Bronchial epithelial cell (primary cell): ENCODE results near the gene EHBP1. TPM values are rescaled to one million over a fixed set of nuclear protein-coding genes. Genes with fewer than 3 reads are reported as not detected.

ENCODE experiments used
- DNase-seq: peaks from one replicate; pipeline ENCODE4 v3.0.0-alpha.2; 2010; ENCODE audit warnings: low read depth
- FAIRE-seq: peaks from 2 replicates; lab custom pipeline; 2011; peaks lifted over from hg19 to GRCh38; lab: Jason Lieb, UNC
- H3K27me3 ChIP-seq: 2 replicates; pipeline ENCODE4 v1.5.1; 2011; ENCODE audit warnings: low read length; ENCODE audit not compliant: control insufficient read depth, insufficient read depth
- H3K36me3 ChIP-seq: 2 replicates; pipeline ENCODE4 v1.5.1; 2011; ENCODE audit warnings: low read length; ENCODE audit not compliant: control insufficient read depth, insufficient read depth
- H3K4me3 ChIP-seq: 2 replicates; pipeline ENCODE4 v1.5.1; 2011; ENCODE audit warnings: mild to moderate bottlenecking, low read depth, low read length, control low read depth
- CTCF ChIP-seq: IDR thresholded peaks from 2 replicates; pipeline ENCODE4 v1.5.1; 2011; ENCODE audit warnings: mild to moderate bottlenecking, moderate library complexity, low read length, control low read depth, inconsistent platforms; ENCODE audit not compliant: insufficient read depth, severe bottlenecking
- total RNA-seq: library from RNA; depleted of rRNA; stranded (reverse); fragments of >200 nt; gene quantifications from 2 replicates; pipeline ENCODE4 v1.2.1, GENCODE V29; 2014

EHBP1 gene
- total RNA-seq, 1 donor from 2014 or later: 132 TPM

DNA sequence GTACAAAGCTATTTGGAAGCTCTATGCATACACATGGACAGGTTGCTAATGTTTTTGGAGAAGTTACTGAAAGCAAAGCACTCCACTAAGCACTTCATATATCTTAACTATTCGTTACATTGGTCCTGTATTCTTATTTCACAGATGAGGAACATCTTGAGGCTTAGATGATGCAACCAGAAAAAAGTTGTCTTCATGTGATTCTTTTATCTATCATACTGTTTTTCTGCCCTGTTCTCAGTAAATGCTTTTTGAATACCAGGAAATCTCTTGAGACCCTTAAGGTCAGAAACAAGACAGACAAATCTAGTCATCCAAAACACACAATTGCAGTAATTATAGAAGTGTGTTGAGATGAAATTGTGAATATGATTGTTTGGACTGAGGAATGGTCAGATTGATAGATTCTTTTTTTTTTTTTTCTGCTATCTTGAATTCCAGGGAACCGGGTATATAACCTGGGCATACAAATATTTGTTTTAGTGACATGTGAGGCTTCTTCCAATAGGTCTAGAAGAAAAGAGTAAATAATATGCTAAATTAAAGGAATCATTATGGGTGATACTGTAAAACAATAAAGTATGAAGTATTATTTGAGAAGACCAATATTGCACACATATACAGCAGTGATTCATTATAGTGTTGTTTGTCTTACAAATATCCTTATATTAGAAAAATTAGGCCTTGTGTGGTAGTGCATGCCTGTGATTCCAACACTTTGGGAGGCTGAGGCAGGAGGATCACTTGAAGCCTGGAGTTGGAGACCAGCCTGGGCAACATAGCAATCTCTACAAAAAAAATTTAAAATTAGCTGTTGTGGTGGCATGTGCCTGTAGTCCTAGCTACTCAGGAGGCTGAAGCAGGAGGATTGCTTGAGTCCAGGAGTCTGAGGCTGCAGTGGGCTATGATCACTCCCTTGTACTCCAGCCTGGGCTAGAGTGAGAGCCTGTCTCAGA lies 33.7 kb downstream of the EHBP1 start:
- no peak for FAIRE-seq
- no peaks in the 10 kb centered on the region for H3K36me3 ChIP-seq
- no peak for DNase-seq
- no peak for TF ChIP-seq CTCF
- H3K4me3 ChIP-seq: no peak overlapping the region
- H3K27me3 ChIP-seq: no peaks in the 10 kb centered on the region

- DNase-seq: no peak
- TF ChIP-seq CTCF: no peak
- Histone ChIP-seq H3K36me3 (no peaks in the 10 kb centered on the region), H3K27me3 (no peaks in the 10 kb centered on the region), H3K4me3 (no peak overlapping the region)
- FAIRE-seq: no peak
These were observed 34.7 kb downstream of the EHBP1 start for GRCh38 chr2:62740221-62740620.

GRCh38 chr2:62741127-62741526 lies 35.6 kb downstream of the EHBP1 start:
- H3K4me3 ChIP-seq: no peak overlapping the region
- FAIRE-seq (no peak), DNase-seq (no peak)
- TF ChIP-seq CTCF: no peak
- no peaks in the 10 kb centered on the region for H3K36me3 ChIP-seq
- H3K27me3 ChIP-seq: no peaks in the 10 kb centered on the region

GRCh38 chr2:62741954-62742722 lies 36.6 kb downstream of the EHBP1 start:
- no peaks in the 10 kb centered on the region for H3K27me3 ChIP-seq
- DNase-seq (no peak), FAIRE-seq (no peak)
- no peaks in the 10 kb centered on the region for H3K36me3 ChIP-seq
- H3K4me3 ChIP-seq: no peak overlapping the region
- no peak for TF ChIP-seq CTCF

- DNase-seq (no peak), FAIRE-seq (no peak)
- no peak for TF ChIP-seq CTCF
- Histone ChIP-seq H3K27me3 (no peaks in the 10 kb centered on the region), H3K4me3 (no peak overlapping the region), H3K36me3 (peaks cover 1% of the 10 kb centered on the region)
These were observed 38.0 kb downstream of the EHBP1 start for GRCh38 chr2:62743506-62743905.
